Large intestine (tissue), 3 donors: ENCODE data around the gene AMH. TPM values are rescaled to one million over a fixed set of nuclear protein-coding genes. Genes with fewer than 3 reads are reported as not detected.

Experiments used
- DNase-seq, 2 donors: peaks; one replicate each; pipeline versions ENCODE4 v3.0.0 to v3.0.0-alpha.2; 2013
- H3K27ac ChIP-seq: one replicate; pipeline ENCODE4 v1.5.1; 2013; ENCODE audit warnings: low read length
- H3K27me3 ChIP-seq: 2 replicates; pipeline ENCODE4 v1.6.1; 2013; ENCODE audit warnings: low read length; ENCODE audit not compliant: control insufficient read depth, insufficient read depth
- H3K36me3 ChIP-seq: 2 replicates; pipeline ENCODE4 v1.6.1; 2013; ENCODE audit warnings: low read length; ENCODE audit not compliant: control insufficient read depth, insufficient read depth
- H3K4me1 ChIP-seq: one replicate; pipeline ENCODE4 v1.6.1; 2013; ENCODE audit warnings: low read length; ENCODE audit not compliant: control insufficient read depth, insufficient read depth
- H3K4me3 ChIP-seq: one replicate; pipeline ENCODE4 v1.5.1; 2013; ENCODE audit warnings: low read length
- H3K9me3 ChIP-seq: one replicate; pipeline ENCODE4 v1.6.1; 2013; ENCODE audit warnings: mild to moderate bottlenecking, low read depth, low read length, moderate library complexity; ENCODE audit not compliant: control insufficient read depth
- WGBS: methylation state at CpG from one replicate; pipeline ENCODE4 v1.1.5; 2013; ENCODE audit warnings: low lambda C conversion rate; ENCODE audit not compliant: insufficient coverage; 5-methylcytosine and 5-hydroxymethylcytosine counted together
- polyA plus RNA-seq: library from polyadenylated mRNA; unstranded; fragments of 120-200 nt; gene quantifications from one replicate; pipeline ENCODE4 v1.2.1, GENCODE V29; 2013

Gene AMH
- polyA plus RNA-seq, 1 donor, result 4.6 TPM

- H3K27me3 ChIP-seq, result no peaks in the 10 kb centered on the region
- H3K4me3 ChIP-seq, result no peak overlapping the region
- 100% methylated on average over 1 of the region's 8 CpGs for WGBS
- H3K36me3 ChIP-seq, result peaks cover 47% of the 10 kb centered on the region
- H3K27ac ChIP-seq, result peak overlapping the region; percentile 73
- peaks cover 62% of the 10 kb centered on the region for H3K4me1 ChIP-seq
- no peak for DNase-seq
- peaks cover 2% of the 10 kb centered on the region for H3K9me3 ChIP-seq
Measured at GRCh38 chr19:2242816-2243215, 6.3 kb upstream of the AMH start.

DNA sequence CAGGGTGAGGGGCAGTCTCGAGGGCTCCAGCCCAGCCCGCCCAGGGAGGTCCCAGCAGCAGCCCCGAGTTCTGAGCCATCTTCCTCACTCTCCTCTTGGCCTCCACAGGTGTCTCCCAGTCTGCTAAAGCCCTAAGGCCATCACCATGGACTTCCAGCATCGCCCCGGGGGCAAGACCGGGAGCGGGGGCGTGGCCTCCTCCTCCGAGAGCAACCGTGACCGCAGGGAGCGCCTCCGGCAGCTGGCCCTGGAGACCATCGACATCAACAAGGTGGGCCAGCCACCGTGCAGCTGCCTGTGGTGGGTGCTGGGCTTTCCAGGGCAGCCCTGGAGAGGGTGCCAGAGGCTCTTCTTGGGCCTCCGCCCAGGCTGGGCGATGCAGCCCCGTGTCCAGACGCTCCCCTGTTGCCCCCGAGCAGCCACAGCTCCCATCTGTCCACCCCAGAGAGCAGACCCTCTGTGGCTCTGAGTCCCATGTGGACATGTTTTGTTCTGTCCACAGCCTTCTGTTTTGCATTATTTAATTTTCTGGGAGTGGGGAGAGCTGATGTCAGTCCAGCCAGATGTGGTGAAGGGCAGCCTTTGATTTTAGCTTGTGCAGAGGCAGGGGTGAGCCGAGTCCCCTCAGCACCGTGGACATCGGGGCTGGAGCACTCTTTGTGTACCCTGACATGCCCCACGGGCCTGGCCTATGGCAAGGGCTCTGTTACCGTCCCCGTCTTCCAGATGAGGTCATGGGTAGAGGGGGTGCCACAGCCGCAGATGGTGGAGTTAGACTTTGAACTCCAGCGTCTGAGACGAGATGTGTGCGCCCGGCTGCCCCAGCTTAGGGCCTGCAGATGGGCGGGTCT is 5.6 kb upstream of the AMH start:
- Histone ChIP-seq H3K9me3 (peaks cover 2% of the 10 kb centered on the region), H3K36me3 (peaks cover 54% of the 10 kb centered on the region), H3K4me3 (no peak overlapping the region), H3K27me3 (no peaks in the 10 kb centered on the region), H3K4me1 (peaks cover 59% of the 10 kb centered on the region), H3K27ac (peak overlapping the region; percentile 73)
- WGBS, result no CpG with 5 or more reads among the region's 32 CpGs
- DNase-seq, result peak; percentile 89 to 96

- no peak for DNase-seq
- Histone ChIP-seq H3K4me3 (no peak overlapping the region), H3K27ac (peak overlapping the region; percentile 73), H3K4me1 (peaks cover 53% of the 10 kb centered on the region), H3K27me3 (no peaks in the 10 kb centered on the region), H3K36me3 (peaks cover 59% of the 10 kb centered on the region), H3K9me3 (peaks cover 2% of the 10 kb centered on the region)
- no CpG with 5 or more reads among the region's 12 CpGs for WGBS
Measured at GRCh38 chr19:2244125-2244411, 5.1 kb upstream of the AMH start.

DNA sequence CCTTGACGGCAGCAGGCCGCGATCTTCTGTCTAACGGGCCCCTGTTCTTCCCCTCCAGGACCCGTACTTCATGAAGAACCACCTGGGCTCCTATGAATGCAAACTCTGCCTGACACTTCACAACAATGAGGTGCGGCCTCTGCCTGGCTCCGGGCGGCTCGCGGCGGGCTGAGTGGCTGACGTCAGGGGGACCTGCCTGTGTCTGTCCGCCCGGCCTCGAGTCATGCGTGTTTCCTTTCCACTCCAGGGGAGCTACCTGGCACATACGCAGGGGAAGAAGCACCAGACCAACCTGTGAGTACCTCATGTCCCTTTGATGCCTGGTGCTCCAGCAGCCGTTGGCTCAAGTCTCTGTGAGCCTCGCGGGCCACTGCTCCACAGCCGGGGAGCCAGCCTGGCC is 4.6 kb upstream of the AMH start:
- Histone ChIP-seq H3K27ac (peak overlapping the region; percentile 73), H3K36me3 (peaks cover 60% of the 10 kb centered on the region), H3K4me3 (no peak overlapping the region), H3K4me1 (peaks cover 52% of the 10 kb centered on the region), H3K9me3 (peaks cover 2% of the 10 kb centered on the region), H3K27me3 (peaks cover 3% of the 10 kb centered on the region)
- no CpG with 5 or more reads among the region's 21 CpGs for WGBS
- no peak for DNase-seq

DNA sequence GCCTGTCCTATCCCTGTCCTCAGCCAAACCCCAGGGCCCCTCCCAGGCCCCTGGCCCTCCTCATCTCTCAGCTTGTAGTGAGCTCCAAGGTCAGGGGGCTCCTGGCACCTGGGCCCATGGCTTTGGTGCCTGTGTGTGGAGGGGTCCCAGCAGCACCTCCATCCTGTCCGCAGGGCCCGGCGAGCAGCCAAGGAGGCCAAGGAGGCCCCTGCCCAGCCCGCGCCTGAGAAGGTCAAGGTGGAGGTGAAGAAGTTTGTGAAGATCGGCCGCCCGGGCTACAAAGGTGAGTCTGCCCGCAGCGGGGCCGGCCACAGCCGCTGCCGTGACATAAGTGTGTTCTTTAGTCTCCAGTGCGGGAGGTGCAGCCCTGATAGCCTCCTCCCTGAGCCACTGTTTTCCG is 3.9 kb upstream of the AMH start:
- Histone ChIP-seq H3K4me3 (no peak overlapping the region), H3K4me1 (peaks cover 49% of the 10 kb centered on the region), H3K27me3 (peaks cover 11% of the 10 kb centered on the region), H3K36me3 (peaks cover 60% of the 10 kb centered on the region), H3K27ac (no peak overlapping the region), H3K9me3 (peaks cover 3% of the 10 kb centered on the region)
- WGBS, result no CpG with 5 or more reads among the region's 15 CpGs
- no peak for DNase-seq

- no peak for DNase-seq
- Histone ChIP-seq H3K9me3 (peaks cover 7% of the 10 kb centered on the region), H3K4me1 (peaks cover 44% of the 10 kb centered on the region), H3K36me3 (peaks cover 60% of the 10 kb centered on the region), H3K4me3 (no peak overlapping the region), H3K27ac (no peak overlapping the region), H3K27me3 (peaks cover 20% of the 10 kb centered on the region)
- no CpG with 5 or more reads among the region's 25 CpGs for WGBS
Measured at GRCh38 chr19:2246014-2246620, 3.0 kb upstream of the AMH start.

DNA sequence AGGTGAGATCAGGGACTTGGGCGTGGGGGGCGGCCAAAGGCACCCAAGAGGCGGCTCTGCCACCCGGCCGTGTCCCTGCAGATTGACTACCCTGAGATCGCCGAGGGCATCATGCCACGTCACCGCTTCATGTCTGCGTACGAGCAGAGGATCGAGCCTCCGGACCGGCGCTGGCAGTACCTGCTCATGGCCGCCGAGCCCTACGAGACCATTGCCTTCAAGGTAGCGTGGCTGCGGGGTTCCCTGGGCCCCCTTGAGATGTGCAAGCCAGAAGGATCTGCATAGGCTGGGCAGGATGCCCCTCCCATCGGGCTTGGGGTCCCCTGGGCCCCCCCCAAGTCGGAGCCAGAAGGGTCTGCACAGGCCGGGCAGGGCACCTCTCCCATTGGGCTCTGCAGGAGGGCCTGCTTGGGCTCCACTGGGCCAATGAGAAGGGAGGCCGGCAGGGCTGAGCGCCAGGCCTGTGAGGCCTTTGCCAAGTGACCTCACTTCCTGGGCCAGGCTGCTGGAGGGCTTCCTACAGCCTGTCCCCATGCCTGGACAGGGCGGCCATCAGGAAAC is 2.2 kb upstream of the AMH start:
- H3K4me1 ChIP-seq, result peaks cover 40% of the 10 kb centered on the region
- peaks cover 10% of the 10 kb centered on the region for H3K9me3 ChIP-seq
- no peak for DNase-seq
- H3K36me3 ChIP-seq, result peaks cover 60% of the 10 kb centered on the region
- no CpG with 5 or more reads among the region's 26 CpGs for WGBS
- peaks cover 26% of the 10 kb centered on the region for H3K27me3 ChIP-seq
- no peak overlapping the region for H3K4me3 ChIP-seq
- no peak overlapping the region for H3K27ac ChIP-seq

DNA sequence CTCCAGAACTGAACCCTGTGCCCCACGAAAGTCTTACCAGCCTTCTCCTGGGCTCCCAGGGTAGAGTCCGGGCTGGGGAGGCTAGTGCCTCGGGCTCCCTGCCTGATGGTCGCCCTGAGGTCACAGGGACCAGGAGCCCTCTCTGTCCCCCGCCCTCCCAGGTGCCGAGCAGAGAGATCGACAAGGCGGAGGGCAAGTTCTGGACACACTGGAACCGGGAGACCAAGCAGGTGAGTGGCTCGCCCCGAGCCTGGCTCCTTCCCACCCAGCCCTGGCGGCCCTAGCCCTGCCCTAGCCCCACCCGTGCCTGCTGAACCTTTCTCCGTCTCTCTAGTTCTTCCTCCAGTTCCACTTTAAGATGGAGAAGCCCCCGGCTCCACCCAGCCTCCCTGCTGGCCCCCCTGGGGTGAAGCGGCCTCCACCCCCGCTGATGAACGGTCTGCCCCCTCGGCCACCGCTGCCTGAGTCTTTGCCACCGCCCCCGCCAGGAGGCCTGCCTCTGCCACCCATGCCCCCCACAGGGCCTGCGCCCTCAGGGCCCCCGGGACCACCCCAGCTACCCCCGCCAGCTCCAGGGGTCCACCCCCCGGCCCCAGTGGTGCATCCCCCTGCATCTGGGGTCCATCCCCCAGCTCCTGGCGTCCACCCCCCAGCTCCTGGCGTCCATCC is 1.6 kb upstream of the AMH start:
- H3K36me3 ChIP-seq, result peaks cover 60% of the 10 kb centered on the region
- H3K4me3 ChIP-seq, result no peak overlapping the region
- peaks cover 17% of the 10 kb centered on the region for H3K9me3 ChIP-seq
- DNase-seq, result no peak
- peaks cover 33% of the 10 kb centered on the region for H3K27me3 ChIP-seq
- H3K4me1 ChIP-seq, result peaks cover 40% of the 10 kb centered on the region
- WGBS, result no CpG with 5 or more reads among the region's 28 CpGs
- H3K27ac ChIP-seq, result no peak overlapping the region

GRCh38 chr19:2248136-2249009 is 750 bp upstream of the AMH start:
- Histone ChIP-seq H3K36me3 (peaks cover 55% of the 10 kb centered on the region), H3K27ac (no peak overlapping the region), H3K27me3 (peaks cover 41% of the 10 kb centered on the region), H3K9me3 (peaks cover 25% of the 10 kb centered on the region), H3K4me1 (peaks cover 40% of the 10 kb centered on the region), H3K4me3 (no peak overlapping the region)
- DNase-seq, result no peak
- WGBS, result no CpG with 5 or more reads among the region's 21 CpGs
